Measurements from ENCODE around the gene DHH.

DNA sequence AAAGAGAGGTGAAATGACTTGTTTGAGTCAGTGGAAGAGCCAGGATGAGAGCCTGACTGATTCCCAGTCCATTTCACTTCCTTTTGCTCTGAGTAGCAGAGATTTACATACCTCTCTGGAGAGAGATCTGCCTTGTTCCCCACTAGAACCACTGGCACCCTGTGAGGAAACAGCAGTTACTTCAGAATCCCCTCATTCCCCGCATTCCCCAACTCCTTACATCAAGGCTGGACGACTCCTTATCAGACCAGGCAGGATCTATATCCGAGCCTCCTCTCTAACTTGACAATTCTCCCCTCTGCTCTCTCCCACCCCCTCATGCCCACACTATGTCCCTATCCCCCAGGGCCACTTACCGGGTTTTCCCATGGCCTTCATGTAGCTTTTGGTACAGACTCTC, 28.5 kb downstream of the DHH start:
- TF ChIP-seq POLR2AphosphoS5 (IDR thresholded peaks at IDR 0.05; ENCODE audit: borderline replicate concordance, low read depth, low read length) = no peak
- TF ChIP-seq EZH2 (IDR thresholded peaks at IDR 0.05) = no peak
- TF ChIP-seq FOXP2 (optimal IDR thresholded peaks at IDR 0.05; ENCODE audit: control extremely low read depth, extremely low read length, insufficient read depth) = no peak
